ENCODE measurements around the gene HBP1.

GRCh38 chr7:107181172-107181571 is 12.4 kb downstream of the HBP1 start:
- TF ChIP-seq TP53 (CRISPR knock-in tag; IDR thresholded peaks at IDR 0.05) (no peak), SMAD3 (CRISPR knock-in tag; IDR thresholded peaks at IDR 0.05; ENCODE audit: borderline replicate concordance) (no peak), CTCF (IDR thresholded peaks at IDR 0.05) (no peak), IRF1 (CRISPR knock-in tag; IDR thresholded peaks at IDR 0.05) (no peak), KAT7 (CRISPR knock-in tag; IDR thresholded peaks at IDR 0.05; ENCODE audit: borderline replicate concordance) (no peak), FOXK1 (CRISPR knock-in tag; IDR thresholded peaks at IDR 0.05) (no peak), NR2C2 (CRISPR knock-in tag; IDR thresholded peaks at IDR 0.05) (no peak), NR3C1 (CRISPR knock-in tag; conservative IDR thresholded peaks at IDR 0.05; ENCODE audit: low read depth) (no peak), STAT6 (CRISPR knock-in tag; conservative IDR thresholded peaks at IDR 0.05; ENCODE audit: low read depth) (no peak), FOXP1 (CRISPR knock-in tag; IDR thresholded peaks at IDR 0.05; ENCODE audit: borderline replicate concordance) (no peak)
